SK-N-SH treated with all-trans-retinoic acid at 6 μM for 48 hours (cell line): ENCODE data around the gene PTCD1.
A peak's percentile ranks its signal among the peaks of the same experiment; 100 is the strongest.

ENCODE experiments used
- ATAC-seq: fragments of 200-7000 bp; cut with Tn5 transposase; 3 replicates; pipeline ENCODE4 v1.9.1; 2020; ENCODE audit warnings: mild to moderate bottlenecking, moderate library complexity
- ARNTL ChIP-seq: fragments of 450-650 bp; formaldehyde crosslinking; IDR thresholded peaks from 2 replicates; pipeline ENCODE4 v1.5.0; 2020; ENCODE audit warnings: low read depth, mild to moderate bottlenecking, moderate library complexity, borderline replicate concordance
- BACH2 ChIP-seq: fragments of 250-450 bp; sonication (Bioruptor Pico); IDR thresholded peaks from 2 replicates; pipeline ENCODE4 v1.9.0; 2021; ENCODE audit warnings: mild to moderate bottlenecking, borderline replicate concordance
- CSDC2 ChIP-seq: fragments of 250-450 bp; sonication (Bioruptor Pico); IDR thresholded peaks from 2 replicates; pipeline ENCODE4 v1.5.0; 2020; ENCODE audit warnings: mild to moderate bottlenecking, moderate library complexity
- ESRRG ChIP-seq: fragments of 250-450 bp; sonication (Bioruptor Pico); IDR thresholded peaks from 2 replicates; pipeline ENCODE4 v1.6.1; 2021; ENCODE audit warnings: mild to moderate bottlenecking
- GLIS3 ChIP-seq: fragments of 250-450 bp; sonication (Bioruptor Pico); IDR thresholded peaks from 2 replicates; pipeline ENCODE4 v1.5.0; 2020; ENCODE audit warnings: mild to moderate bottlenecking, moderate library complexity
- ISL1 ChIP-seq: fragments of 250-450 bp; sonication (Bioruptor Pico); IDR thresholded peaks from 2 replicates; pipeline ENCODE4 v2.1.2; 2022; ENCODE audit warnings: mild to moderate bottlenecking, moderate library complexity
- OSR1 ChIP-seq: fragments of 250-450 bp; sonication (Bioruptor Pico); IDR thresholded peaks from 2 replicates; pipeline ENCODE4 v1.8.0; 2022; ENCODE audit warnings: moderate library complexity, mild to moderate bottlenecking, inconsistent platforms
- PPARA ChIP-seq: fragments of 250-450 bp; sonication (Bioruptor Pico); IDR thresholded peaks from 2 replicates; pipeline ENCODE4 v1.5.0; 2020; ENCODE audit warnings: mild to moderate bottlenecking, borderline replicate concordance
- RARB ChIP-seq: fragments of 250-450 bp; sonication (Bioruptor Pico); IDR thresholded peaks from 2 replicates; pipeline ENCODE4 v1.8.0; 2021; ENCODE audit warnings: mild to moderate bottlenecking, moderate library complexity
- SNAI2 ChIP-seq: fragments of 250-450 bp; sonication (Bioruptor Pico); IDR thresholded peaks from 2 replicates; pipeline ENCODE4 v1.5.0; 2020; ENCODE audit warnings: mild to moderate bottlenecking, moderate library complexity
- TCF4 ChIP-seq: fragments of 250-450 bp; sonication (Bioruptor Pico); IDR thresholded peaks from 2 replicates; pipeline ENCODE4 v1.8.0; 2021; ENCODE audit warnings: mild to moderate bottlenecking, moderate library complexity, borderline replicate concordance
- TOX ChIP-seq: fragments of 250-450 bp; sonication (Bioruptor Pico); IDR thresholded peaks from 2 replicates; pipeline ENCODE4 v1.8.0; 2021; ENCODE audit warnings: mild to moderate bottlenecking, moderate library complexity, borderline replicate concordance
- ZC3H10 ChIP-seq: fragments of 250-450 bp; sonication (Bioruptor Pico); IDR thresholded peaks from 2 replicates; pipeline ENCODE4 v1.5.1; 2021; ENCODE audit warnings: mild to moderate bottlenecking, moderate library complexity
- ZFP3 ChIP-seq: fragments of 250-450 bp; sonication (Bioruptor Pico); IDR thresholded peaks from 2 replicates; pipeline ENCODE4 v1.5.0; 2020; ENCODE audit warnings: mild to moderate bottlenecking, moderate library complexity
- ZFP30 ChIP-seq: fragments of 450-650 bp; formaldehyde crosslinking; IDR thresholded peaks from 2 replicates; pipeline ENCODE4 v1.5.0; 2022; ENCODE audit warnings: mild to moderate bottlenecking, moderate library complexity
- ZNF565 ChIP-seq: fragments of 450-650 bp; formaldehyde crosslinking; conservative IDR thresholded peaks from 2 replicates; pipeline ENCODE4 v1.5.0; 2020; ENCODE audit warnings: low read depth, mild to moderate bottlenecking, moderate library complexity
- ZNF70 ChIP-seq: fragments of 450-650 bp; formaldehyde crosslinking; IDR thresholded peaks from 2 replicates; pipeline ENCODE4 v1.5.0; 2020; ENCODE audit warnings: mild to moderate bottlenecking, moderate library complexity
- ZNF8 ChIP-seq: fragments of 450-650 bp; formaldehyde crosslinking; IDR thresholded peaks from 2 replicates; pipeline ENCODE4 v1.5.0; 2020; ENCODE audit warnings: mild to moderate bottlenecking, moderate library complexity
- TF ChIP-seq, protein P1 (sequence below): fragments of 250-450 bp; sonication (Bioruptor Pico); IDR thresholded peaks from 2 replicates; pipeline ENCODE4 v1.5.1; 2021; ENCODE audit warnings: mild to moderate bottlenecking, moderate library complexity
- TF ChIP-seq, protein P2 (sequence below): fragments of 250-450 bp; sonication (Bioruptor Pico); IDR thresholded peaks from 2 replicates; pipeline ENCODE4 v1.5.0; 2020; ENCODE audit warnings: mild to moderate bottlenecking, moderate library complexity
- TF ChIP-seq, protein P3 (sequence below): fragments of 250-450 bp; sonication (Bioruptor Pico); IDR thresholded peaks from 2 replicates; pipeline ENCODE4 v1.8.0; 2020; ENCODE audit warnings: mild to moderate bottlenecking, moderate library complexity, borderline replicate concordance
- TF ChIP-seq, protein P4 (sequence below): fragments of 250-450 bp; sonication (Bioruptor Pico); IDR thresholded peaks from 2 replicates; pipeline ENCODE4 v1.8.0; 2021; ENCODE audit warnings: low read depth, mild to moderate bottlenecking, moderate library complexity, borderline replicate concordance
- TF ChIP-seq, protein P5 (sequence below): fragments of 250-450 bp; sonication (Bioruptor Pico); IDR thresholded peaks from 2 replicates; pipeline ENCODE4 v1.5.1; 2020; ENCODE audit warnings: low read depth, mild to moderate bottlenecking, moderate library complexity

Gene PTCD1

DNA sequence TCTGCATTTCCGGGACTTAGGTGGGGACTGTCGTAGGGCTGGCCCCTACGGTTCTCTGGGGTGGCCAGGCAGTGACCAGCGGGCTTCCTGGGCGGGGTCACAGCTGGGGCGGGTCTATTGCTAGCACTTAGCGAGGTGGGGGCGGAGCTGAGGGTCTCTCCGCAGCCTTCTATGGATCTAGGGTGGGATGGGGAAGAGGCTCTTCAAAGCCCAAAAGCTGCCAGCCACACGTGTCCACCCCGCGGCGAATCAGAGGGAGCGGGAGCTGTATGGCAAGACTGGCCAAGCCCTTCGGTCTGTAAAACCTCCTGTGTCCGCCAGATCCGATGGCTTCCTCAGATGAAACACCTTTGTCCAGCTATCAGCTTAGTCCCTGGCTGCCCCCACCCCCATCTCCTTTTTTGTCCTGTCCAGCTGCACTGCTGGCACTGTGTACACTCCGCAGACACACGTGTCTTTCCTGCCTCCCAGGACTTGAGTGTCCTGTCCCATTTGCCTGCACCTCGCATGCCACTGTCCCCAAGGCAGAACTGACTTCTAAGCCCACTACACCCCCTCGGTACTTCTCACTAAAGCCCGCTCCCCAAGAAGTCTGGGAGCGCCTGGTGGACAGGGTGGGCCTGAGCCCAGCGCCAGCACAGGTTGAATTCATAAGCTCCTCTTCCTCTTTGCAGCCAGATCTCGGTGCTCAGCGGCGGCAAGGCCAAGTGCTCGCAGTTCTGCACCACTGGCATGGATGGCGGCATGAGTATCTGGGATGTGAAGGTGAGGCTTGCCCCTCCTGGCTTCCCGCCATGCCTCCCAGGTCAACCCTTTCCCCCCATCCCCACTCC lies 45.0 kb downstream of the PTCD1 start:
- TF ChIP-seq GLIS3 (CRISPR knock-in tag) = no peak; the same call in 1 of the 2 replicates
- no peak for TF ChIP-seq BACH2 (CRISPR knock-in tag)
- no peak for TF ChIP-seq TOX (CRISPR knock-in tag)
- TF ChIP-seq ZNF70 (CRISPR knock-in tag) = no peak
- TF ChIP-seq, protein P1, sequence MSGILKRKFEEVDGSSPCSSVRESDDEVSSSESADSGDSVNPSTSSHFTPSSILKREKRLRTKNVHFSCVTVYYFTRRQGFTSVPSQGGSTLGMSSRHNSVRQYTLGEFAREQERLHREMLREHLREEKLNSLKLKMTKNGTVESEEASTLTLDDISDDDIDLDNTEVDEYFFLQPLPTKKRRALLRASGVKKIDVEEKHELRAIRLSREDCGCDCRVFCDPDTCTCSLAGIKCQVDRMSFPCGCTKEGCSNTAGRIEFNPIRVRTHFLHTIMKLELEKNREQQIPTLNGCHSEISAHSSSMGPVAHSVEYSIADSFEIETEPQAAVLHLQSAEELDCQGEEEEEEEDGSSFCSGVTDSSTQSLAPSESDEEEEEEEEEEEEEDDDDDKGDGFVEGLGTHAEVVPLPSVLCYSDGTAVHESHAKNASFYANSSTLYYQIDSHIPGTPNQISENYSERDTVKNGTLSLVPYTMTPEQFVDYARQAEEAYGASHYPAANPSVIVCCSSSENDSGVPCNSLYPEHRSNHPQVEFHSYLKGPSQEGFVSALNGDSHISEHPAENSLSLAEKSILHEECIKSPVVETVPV (CRISPR knock-in tag) = peak; percentile 4; the same call in 1 of the 2 replicates
- TF ChIP-seq, protein P2, sequence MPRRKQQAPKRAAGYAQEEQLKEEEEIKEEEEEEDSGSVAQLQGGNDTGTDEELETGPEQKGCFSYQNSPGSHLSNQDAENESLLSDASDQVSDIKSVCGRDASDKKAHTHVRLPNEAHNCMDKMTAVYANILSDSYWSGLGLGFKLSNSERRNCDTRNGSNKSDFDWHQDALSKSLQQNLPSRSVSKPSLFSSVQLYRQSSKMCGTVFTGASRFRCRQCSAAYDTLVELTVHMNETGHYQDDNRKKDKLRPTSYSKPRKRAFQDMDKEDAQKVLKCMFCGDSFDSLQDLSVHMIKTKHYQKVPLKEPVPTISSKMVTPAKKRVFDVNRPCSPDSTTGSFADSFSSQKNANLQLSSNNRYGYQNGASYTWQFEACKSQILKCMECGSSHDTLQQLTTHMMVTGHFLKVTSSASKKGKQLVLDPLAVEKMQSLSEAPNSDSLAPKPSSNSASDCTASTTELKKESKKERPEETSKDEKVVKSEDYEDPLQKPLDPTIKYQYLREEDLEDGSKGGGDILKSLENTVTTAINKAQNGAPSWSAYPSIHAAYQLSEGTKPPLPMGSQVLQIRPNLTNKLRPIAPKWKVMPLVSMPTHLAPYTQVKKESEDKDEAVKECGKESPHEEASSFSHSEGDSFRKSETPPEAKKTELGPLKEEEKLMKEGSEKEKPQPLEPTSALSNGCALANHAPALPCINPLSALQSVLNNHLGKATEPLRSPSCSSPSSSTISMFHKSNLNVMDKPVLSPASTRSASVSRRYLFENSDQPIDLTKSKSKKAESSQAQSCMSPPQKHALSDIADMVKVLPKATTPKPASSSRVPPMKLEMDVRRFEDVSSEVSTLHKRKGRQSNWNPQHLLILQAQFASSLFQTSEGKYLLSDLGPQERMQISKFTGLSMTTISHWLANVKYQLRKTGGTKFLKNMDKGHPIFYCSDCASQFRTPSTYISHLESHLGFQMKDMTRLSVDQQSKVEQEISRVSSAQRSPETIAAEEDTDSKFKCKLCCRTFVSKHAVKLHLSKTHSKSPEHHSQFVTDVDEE (CRISPR knock-in tag) = no peak
- no peak for TF ChIP-seq ARNTL
- TF ChIP-seq SNAI2 (CRISPR knock-in tag) = no peak
- TF ChIP-seq, protein P3, sequence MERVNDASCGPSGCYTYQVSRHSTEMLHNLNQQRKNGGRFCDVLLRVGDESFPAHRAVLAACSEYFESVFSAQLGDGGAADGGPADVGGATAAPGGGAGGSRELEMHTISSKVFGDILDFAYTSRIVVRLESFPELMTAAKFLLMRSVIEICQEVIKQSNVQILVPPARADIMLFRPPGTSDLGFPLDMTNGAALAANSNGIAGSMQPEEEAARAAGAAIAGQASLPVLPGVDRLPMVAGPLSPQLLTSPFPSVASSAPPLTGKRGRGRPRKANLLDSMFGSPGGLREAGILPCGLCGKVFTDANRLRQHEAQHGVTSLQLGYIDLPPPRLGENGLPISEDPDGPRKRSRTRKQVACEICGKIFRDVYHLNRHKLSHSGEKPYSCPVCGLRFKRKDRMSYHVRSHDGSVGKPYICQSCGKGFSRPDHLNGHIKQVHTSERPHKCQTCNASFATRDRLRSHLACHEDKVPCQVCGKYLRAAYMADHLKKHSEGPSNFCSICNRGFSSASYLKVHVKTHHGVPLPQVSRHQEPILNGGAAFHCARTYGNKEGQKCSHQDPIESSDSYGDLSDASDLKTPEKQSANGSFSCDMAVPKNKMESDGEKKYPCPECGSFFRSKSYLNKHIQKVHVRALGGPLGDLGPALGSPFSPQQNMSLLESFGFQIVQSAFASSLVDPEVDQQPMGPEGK (CRISPR knock-in tag) = 0 out of 2 replicates have a peak, but pooled peaks have one; percentile 37
- no peak for TF ChIP-seq ZNF8 (CRISPR knock-in tag)
- no peak for TF ChIP-seq ZFP30 (CRISPR knock-in tag)
- no peak for TF ChIP-seq PPARA (CRISPR knock-in tag)
- no peak for TF ChIP-seq RARB (CRISPR knock-in tag)
- peak; percentile 21 for TF ChIP-seq TCF4 (CRISPR knock-in tag)
- no peak for TF ChIP-seq OSR1 (CRISPR knock-in tag)
- TF ChIP-seq, protein P4, sequence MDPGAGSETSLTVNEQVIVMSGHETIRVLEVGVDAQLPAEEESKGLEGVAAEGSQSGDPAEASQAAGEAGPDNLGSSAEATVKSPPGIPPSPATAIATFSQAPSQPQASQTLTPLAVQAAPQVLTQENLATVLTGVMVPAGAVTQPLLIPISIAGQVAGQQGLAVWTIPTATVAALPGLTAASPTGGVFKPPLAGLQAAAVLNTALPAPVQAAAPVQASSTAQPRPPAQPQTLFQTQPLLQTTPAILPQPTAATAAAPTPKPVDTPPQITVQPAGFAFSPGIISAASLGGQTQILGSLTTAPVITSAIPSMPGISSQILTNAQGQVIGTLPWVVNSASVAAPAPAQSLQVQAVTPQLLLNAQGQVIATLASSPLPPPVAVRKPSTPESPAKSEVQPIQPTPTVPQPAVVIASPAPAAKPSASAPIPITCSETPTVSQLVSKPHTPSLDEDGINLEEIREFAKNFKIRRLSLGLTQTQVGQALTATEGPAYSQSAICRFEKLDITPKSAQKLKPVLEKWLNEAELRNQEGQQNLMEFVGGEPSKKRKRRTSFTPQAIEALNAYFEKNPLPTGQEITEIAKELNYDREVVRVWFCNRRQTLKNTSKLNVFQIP (CRISPR knock-in tag) = no peak
- no peak for TF ChIP-seq ZC3H10 (CRISPR knock-in tag)
- TF ChIP-seq ZFP3 (CRISPR knock-in tag) = no peak
- no peak for TF ChIP-seq ZNF565 (CRISPR knock-in tag)
- TF ChIP-seq ESRRG (CRISPR knock-in tag) = peak; percentile 10; the same call in 1 of the 2 replicates
- TF ChIP-seq CSDC2 (CRISPR knock-in tag) = no peak
- no peak for TF ChIP-seq ISL1 (CRISPR knock-in tag)
- TF ChIP-seq, protein P5, sequence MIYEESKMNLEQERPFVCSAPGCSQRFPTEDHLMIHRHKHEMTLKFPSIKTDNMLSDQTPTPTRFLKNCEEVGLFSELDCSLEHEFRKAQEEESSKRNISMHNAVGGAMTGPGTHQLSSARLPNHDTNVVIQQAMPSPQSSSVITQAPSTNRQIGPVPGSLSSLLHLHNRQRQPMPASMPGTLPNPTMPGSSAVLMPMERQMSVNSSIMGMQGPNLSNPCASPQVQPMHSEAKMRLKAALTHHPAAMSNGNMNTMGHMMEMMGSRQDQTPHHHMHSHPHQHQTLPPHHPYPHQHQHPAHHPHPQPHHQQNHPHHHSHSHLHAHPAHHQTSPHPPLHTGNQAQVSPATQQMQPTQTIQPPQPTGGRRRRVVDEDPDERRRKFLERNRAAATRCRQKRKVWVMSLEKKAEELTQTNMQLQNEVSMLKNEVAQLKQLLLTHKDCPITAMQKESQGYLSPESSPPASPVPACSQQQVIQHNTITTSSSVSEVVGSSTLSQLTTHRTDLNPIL (CRISPR knock-in tag) = 0 out of 2 replicates have a peak, but pooled peaks have one; percentile 29
- ATAC-seq = peak; percentile 36
